HG03095 (cell line): Measurements from ENCODE around the gene IGF2BP1.
"Not testable (repeated sequence)": the region's sequence is repeated elsewhere in the genome, so short reads cannot be mapped to it uniquely, and the experiment has no call there.

ENCODE experiments used
- ATAC-seq: cut with Tn5 transposase; IDR thresholded peaks from one replicate; pipeline ENCODE4 v1.9.1; 2021; ENCODE audit warnings: moderate library complexity; ENCODE audit not compliant: unreplicated experiment

Gene IGF2BP1

DNA sequence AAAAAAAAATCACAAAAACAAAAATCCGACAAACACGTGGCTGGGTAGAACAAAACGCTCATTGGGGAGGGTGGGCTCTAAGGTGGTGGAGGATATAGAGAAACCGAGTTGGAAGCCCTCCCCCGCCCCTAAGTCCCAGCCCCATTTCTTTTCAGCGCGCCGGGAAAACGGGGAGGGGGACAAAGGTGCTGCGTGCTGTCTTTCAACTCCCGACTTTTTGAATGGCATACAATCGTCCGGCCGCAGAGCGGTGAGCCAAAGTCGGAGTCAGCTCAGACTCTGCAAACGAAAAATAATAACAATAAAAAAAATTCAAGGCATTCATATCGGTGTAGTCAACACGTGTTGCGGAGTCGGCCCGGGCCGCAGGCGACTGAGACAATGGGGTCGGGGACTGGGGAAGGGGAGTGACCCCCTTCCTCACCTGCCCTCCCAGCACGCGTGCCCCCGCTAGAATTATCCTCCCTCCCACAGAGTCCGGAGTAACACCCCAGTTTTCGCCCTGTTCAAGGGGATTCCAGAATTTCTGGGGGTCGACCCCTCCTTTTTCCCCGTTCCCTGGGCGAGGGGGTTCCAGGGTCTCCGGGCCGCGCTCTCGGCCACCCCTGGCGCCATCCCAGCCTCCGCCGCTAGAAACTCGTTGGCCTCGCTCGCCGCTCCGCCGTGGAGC, 1.7 kb upstream of the IGF2BP1 start:
- no peak for ATAC-seq

DNA sequence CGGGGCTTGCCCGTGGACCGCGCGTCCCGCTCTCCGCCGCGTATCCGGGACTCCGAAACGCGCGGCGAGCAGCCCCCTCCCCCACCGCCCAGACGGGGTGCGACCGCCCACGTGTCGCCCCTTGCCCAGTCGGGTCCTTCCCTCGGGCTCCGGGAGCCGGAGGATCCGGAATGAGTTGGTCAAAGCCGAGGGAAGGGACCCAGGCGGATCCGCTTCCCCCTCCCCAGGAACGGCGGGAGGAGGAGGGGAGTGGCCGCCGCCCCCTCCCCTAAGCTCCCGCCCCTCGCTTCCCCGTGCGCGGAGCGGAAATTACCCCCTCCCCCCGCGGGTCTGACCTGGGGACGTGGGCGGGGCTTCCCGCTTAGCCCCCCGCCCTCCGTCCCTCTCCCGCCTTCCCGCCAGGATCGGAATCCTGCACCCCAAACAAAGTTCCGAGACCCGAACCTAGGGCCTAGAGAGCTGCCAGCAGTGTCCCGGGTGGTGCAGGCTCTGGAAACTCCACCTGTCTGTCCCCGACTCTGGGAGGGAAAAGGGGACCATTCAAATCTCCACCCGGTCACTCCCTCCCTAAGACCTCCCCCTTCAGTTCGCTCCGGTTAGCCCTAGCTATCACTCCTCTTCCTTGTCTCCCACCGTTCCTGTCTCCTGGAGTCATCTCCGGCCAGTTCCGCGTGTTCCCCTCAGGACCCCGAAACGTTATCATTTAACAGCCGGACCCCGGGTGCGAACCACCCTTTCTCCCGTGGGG, 1.0 kb upstream of the IGF2BP1 start:
- ATAC-seq, result no peak

DNA sequence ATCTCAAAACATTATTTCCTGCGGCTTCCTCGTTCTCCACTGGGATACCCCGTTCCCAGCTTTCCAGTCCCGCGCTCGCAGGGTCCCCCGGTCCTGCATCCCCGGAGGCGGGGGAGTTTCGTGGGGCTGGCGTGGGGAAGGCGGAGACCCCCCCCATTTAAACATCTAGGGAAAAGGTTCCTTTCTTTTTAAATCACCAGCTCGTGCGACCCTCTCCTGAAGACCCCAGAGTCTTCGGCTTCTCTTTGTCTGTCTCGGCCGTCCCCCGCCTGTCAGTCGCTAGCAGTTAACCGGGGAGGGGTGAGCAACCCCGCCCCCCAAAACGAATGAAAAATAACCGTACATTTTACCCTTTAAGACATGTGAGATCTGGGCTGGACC, 473 bp upstream of the IGF2BP1 start:
- no peak for ATAC-seq

DNA sequence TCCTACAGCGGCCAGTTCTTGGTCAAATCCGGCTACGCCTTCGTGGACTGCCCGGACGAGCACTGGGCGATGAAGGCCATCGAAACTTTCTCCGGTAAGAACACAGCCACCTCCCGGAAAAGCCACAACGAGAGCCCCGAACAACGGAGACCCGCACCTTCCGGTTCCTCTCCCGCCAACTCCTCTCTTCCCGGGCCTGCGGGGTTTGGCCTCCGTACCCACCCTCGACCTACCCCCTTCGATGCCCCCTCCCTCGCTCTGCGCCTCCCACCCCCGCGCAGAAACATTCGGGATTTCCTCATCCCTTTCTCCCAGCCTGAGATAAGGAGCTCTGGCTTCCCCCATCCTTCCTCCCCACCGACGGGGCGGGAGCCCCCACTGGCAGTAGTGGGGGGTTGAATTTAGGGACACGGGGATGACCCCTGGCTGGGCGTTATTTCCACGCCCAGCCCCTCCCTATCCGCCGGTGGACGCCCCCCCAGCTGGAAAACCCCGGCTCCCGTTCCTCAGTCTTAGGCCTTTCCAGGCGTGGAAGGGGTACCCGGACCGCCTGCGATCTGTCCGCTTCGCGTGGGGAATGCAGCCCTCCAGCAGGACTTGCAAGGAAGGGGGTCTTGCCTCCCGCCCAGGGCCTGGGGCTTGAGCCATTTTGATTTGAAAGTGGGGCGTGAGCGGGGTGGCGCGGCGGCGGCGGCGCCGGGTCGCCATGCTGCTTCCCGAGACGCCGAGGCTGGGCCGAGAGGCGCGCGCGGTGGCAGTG, 822 bp downstream of the IGF2BP1 start:
- no peak for ATAC-seq

DNA sequence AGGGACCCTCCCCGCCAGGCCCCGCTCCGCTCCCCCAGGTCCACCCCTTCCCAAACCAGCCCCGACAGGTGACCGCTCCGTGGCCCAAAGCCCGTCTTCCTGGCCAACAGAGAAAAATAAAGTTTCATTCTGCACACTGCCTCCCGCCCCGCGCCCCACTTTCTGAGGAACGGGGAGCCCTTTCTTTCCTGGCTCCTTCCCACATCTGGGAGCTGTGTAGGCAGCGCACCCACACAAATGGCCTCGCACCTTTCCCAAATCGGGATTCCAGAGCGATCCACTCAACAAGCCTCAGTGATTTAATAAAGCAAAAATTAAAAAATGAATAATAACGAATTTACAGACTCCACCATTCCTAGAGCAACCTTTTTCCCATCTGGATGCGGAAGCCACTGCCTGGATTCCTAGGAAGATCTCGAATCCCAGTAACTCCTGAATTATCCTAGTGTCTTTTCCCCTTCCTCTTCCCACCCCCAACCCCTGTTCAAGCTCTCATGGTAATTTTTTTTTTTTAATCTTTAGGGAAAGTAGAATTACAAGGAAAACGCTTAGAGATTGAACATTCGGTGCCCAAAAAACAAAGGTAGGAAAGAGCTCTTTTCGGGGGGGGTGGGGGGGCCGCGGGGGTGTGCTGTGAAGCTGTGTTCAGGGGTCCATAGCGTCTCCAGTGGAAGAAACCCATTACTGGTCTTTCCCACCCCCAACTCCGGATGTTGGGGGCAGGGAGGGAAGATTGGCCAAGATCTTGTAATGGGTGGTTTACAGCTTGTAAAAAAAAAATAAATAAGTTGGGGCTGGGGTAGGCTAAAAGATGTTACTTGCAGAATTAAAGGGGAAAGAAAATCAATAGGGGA, 1.6 kb downstream of the IGF2BP1 start:
- no peak for ATAC-seq

DNA sequence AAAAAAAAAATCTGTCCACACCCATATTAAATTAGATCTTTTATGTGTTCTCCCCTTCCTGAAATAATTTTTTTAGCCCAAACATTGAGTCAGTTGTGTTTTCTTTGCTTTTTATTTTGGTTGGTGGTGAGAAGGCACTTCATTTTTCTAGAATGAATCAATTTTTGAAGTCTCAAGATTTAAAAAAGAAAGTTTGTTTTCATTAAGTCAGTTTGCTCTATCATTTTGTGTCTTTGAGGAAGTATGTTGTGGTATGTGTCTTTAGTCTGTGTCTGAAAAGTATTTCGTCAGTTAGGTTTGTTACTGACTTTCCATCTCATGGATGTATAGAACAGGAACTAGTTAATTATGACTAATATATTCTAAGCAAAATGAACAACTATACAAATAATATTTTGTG, 3.8 kb downstream of the IGF2BP1 start:
- ATAC-seq, result no peak

DNA sequence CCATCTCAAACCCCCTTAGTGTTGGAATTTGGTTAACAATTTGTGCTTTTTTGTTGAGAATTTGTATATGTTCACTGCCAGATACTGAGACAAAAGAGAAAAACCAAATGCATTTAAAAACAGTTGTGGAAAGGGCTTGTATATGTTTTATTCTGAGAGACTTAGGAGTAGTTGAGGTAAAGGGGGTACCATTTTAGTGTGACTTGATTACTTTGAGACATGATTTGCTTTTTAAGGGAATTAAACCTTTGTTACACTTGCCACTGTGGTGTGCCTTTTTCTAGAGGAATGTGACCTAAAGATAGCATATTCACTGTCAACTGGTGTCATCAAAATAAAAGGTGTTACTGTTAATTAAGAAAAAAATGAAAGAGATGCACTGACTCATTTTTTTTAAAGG, 4.5 kb downstream of the IGF2BP1 start:
- ATAC-seq, result no peak

DNA sequence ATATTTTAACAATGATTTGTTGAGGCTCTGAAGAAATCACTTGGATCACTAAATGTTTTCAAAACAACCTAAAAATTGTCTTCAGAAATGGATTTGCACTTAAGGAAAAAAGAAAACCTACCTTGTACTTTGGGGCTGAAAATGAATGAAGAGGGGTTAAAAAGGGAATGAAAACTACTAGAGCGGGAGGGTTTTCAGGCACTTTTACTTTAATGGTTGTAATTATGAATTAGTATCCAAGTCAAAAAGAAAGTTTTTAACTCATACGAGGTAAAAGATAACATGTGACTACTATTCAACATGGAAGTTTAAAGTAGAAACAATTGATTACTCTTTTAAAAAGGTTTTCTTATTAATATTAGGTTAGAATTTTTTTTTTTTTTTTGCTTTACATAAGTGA, 5.1 kb downstream of the IGF2BP1 start:
- ATAC-seq, result no peak

DNA sequence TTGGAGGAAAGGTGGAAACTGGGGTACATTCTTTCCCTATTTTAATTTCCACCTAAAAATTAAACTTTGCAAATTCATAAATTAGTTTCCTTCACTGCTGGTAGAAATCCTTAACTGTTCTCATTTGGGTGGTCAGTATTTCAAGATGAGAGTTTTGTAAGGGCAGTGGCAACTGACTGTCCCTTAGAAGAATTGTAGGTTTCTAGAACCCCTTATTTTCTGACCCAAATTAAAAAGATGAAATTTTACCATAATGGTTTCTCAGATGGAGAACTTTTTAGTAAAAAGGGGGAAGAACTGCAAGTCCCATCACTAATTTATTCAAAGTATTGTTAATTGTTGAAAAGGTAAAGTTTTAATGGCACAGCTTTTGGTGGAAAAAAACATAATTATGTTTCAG, 5.6 kb downstream of the IGF2BP1 start:
- no peak for ATAC-seq

DNA sequence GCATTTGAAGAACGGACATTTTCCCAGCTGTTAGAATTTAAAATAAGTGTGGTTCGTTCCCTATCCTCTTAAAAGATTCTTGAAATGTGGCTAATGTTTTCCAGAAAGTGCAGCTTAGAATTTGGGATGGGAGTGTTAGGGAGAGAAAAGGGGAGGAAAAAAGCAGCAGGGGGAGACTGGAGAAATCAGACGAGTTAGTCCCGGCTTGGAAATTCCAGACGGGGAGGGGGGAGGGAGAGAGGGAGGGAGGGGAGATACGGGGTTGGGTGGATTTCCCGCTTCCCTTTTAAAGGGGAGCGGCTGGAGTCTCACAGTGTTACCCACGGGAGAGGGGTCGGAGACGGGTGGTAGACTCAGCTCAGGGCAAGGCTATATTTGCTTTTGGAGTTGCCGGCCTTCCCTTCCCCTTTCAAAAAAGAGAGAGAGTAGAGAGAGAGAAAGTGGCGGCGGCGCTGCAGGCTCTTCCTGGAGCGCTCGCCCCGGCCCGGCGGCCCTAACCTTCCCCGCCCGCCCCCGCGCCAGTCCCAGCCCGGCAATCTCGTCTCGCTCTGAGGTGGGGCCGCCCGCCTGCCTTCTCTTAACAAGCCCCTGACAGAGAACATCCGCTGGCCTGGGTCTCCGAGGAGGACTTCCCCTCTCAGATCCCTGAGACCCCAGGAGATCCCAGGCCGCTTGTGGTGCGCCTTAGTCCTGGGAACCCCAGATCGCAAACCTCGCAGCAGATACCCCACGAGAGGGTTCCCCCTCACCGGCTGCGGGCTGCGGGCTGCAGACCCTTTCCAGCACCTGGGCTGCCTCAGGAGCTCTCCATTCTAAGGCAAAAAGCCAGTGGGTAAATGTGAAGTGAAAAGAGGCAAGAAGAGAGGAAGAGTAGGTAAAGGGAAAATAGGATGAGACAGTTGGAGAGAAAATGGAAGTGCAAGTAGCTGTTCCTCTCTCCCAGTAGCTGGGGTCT, 6.6 kb downstream of the IGF2BP1 start:
- no peak for ATAC-seq

DNA sequence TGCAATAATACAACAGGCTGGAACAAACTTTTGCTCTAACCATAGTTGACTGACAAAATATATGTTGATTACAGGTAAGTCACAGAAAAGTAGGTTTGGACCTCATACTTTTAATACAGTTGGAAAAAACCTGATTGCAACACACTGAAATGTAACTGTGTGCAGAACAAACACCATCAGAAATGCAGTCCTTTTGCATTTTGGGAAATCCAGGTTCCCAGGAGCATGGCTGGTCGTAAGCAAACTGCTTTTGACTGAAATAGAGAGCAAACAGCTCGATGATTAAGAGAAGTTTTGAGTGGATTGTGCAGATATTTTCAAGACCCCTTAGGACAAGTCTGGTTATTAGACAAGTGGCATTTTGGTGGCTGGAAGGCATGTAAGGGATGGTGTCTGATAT, 8.0 kb downstream of the IGF2BP1 start:
- no peak for ATAC-seq

DNA sequence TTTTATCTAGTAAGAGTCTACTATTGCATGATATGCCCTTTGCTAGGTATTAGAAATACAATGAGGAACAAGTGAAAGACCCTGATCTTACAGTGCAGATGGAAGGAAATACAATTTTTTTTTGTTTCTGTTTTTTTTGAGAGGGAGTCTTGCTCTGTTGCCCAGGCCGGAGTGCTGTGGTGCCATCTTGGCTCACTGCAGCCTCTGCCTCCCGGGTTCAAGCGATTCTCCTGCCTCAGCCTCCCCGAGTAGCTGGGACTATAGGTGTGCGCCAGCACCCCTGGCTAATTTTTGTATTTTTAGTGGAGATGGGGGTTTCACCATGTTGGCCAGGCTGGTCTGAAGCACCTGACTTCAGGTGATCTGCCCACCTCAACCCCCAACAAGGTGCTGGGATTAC, 11.7 kb downstream of the IGF2BP1 start:
- ATAC-seq, result not testable (repeated sequence)

DNA sequence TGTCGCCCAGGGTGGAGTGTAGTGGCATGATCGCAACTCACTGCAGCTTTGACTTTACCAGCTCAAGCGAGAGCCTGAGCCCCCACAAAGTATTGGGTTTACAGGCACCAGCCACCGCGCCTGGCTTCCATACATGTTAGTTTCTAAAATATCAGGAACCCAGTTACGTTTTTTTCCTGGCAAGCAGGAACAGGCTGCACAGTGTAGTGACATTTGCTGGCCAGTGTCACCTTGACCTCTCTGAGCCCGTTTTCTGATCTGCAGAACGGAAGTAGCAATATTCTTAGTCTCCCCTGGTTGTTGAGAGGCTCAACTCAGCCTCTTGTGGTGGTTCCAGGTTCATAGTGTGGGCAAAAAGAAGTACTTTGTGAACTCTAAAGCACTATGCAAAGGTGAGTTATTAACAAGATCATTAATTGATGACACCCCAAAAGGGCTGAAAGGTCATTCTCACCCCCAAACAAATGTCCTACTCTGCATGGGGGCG, 15.6 kb downstream of the IGF2BP1 start:
- no peak for ATAC-seq

DNA sequence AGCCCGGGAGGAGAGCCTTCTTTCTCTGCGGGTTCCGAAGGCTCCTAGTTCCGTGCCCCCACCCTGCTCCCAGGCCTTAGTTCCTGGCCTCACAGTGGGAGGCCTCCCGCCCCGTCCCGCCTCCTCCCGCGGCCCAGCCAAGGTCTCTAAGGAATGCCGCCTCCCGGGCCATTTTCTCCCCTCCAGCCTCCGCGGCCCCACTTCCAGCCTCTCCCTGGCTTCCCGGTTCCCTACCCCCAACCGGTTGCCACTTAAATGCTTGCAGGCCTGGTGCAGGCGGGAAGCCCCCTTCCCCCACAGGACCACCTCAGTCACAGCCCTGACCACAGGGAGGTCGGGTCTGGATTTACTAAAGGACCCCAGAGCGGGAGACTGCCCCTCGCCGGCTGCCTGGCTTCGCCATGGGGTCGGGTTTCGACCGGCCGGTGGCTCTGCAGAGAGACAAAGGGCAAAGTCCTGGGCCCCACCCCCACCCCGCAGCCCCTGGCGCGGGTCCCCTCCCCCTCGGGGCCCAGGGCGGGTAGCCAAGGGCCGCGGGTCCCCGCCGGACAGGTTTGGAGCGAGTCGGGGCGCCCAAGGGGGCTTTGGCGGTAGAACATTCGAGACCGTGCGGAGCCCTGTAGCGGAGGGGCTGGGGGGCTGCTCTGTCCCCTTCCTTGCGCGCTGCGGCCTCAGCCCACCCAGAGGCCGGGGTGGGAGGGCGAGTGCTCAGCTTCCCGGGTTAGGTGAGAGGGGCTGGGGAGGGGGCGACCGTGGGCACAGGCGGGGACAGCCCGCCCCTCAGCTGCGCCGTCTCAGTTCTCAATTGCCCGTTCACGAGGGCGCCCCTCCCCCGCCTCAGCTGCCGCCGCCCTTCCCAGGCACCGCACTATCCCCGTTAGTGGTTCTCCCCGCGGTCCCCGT, 16.4 kb downstream of the IGF2BP1 start:
- no peak for ATAC-seq

DNA sequence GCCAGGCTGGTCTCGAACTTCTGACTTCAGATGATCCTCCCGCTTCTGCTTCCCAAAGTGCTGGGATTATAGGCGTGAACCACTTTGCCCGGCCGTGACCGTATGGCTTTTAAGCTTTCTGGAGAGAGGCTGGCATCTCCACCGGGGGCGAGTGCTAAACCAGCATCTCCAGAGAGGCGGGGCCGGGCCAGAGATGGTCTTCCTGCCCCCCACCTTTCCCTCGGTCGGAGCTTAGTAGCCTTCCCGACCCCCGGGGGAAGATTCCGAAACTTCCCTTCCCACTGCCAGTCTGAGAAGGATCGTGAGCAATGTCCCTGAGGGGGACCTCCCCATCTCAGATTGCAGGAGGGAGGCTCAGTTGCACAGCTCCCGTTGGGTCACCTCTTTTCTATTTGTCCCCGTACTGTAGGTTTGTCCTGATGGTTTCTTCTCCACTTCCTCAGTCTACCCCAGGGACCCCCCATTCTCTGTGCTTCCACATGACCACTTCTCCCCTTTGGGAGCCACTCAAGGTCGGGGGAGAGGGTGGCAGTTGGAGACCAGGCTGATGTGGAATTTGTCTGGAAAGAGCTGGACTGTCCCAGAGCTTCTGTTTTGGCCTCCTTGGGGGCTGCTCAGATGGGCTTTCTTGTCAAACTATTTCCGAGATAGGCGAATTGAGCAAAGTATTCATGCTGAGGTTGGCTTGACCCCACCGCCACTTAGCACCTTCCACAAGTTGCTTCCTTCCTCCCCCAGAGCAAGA, 18.2 kb downstream of the IGF2BP1 start:
- ATAC-seq, result no peak

DNA sequence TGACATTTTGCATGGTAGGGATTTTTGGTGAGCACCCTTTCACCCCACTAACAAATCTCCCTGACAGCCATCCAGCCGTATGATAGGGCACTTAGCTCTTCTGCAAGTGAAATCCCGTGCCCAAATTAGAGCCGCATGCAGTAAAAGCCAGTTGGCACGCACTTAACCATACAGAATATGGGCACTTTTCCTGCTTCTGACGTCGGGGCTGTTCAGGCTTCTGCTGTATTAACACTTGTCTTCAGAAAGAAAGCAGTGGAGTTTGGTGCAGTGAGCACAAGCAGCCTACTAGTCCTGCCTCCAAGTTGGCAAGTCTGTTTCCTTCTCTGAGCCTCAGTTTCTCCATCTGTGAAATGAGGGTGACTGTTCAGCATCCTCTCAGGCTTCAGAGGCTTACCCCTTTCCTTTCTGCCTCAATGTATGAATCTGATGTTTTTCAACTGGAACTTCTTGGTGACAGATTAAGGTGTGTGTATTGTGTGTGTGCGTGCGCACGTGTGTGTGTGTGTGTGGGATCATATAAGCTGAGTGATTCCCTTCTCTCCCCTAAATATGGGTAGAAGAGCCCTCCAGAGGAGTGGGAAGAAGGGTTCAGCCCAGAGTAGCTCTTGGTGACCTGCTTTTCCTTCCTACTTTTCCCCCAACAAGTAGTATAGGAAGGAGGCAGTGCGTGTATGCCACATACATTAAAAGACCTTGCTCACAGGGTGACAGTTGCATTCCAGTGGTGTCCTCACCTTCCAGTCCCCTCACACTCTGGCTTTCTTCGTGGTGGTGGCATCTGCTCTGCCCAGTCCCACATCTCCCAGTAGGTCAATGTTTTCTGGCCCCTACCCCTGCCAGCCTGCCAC, 19.0 kb downstream of the IGF2BP1 start:
- no peak for ATAC-seq

DNA sequence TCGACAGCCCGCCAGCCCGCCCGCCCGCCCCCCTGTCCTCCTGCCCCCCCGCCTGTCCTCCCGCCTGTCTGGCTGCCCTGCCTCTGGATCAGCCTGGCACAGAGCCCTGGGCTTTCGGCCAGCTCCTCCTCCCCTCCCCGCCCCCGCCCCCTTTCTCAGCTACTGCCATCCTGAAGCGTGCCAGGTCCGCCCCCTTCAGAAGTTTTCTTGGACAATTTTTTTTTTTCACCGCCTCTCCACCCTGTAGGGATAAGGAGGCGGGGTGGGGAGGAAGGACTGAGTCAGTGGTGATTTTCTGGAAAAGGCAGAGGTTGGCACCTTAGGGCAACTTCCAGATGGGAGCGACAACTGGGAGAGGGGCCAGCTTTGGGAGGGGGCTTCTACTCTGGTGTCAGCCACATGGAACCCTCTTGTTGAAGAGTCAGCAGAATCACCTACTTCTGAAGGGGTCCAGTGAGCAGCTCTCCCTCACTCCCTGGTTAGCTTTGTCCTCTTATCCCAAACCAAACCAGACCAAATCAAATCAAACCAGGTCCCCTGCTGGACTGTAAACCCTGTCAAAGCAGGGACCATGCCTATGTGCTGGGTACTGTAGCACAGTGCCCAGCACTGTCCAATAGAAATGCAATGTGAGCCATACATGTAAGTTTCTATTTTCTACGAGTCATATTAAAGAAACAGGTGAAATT, 19.7 kb downstream of the IGF2BP1 start:
- ATAC-seq, result no peak
